HG03097 (cell line): ENCODE data around the gene HLA-DRA.
A peak's percentile ranks its signal among the peaks of the same experiment; 100 is the strongest.
"Not testable (repeated sequence)": the region's sequence is repeated elsewhere in the genome, so short reads cannot be mapped to it uniquely, and the experiment has no call there.

Source experiments
- ATAC-seq: cut with Tn5 transposase; IDR thresholded peaks from one replicate; pipeline ENCODE4 v1.9.1; 2021; ENCODE audit not compliant: unreplicated experiment, low FRiP score

HLA-DRA gene

GRCh38 chr6:32430179-32430578 lies 9.5 kb upstream of the HLA-DRA start:
- no peak for ATAC-seq

GRCh38 chr6:32431142-32431541 lies 8.5 kb upstream of the HLA-DRA start:
- ATAC-seq, result no peak

- no peak for ATAC-seq
Observed at GRCh38 chr6:32432050-32432450, 7.6 kb upstream of the HLA-DRA start.

GRCh38 chr6:32433950-32434349 lies 5.7 kb upstream of the HLA-DRA start:
- ATAC-seq, result not testable (repeated sequence)

GRCh38 chr6:32436186-32436585 lies 3.5 kb upstream of the HLA-DRA start:
- ATAC-seq, result no peak

GRCh38 chr6:32436995-32437836 lies 2.5 kb upstream of the HLA-DRA start:
- peak; percentile 60 for ATAC-seq

GRCh38 chr6:32439139-32439538 lies 548 bp upstream of the HLA-DRA start:
- ATAC-seq, result no peak

GRCh38 chr6:32442243-32442667 lies 2.6 kb downstream of the HLA-DRA start:
- ATAC-seq, result no peak

DNA sequence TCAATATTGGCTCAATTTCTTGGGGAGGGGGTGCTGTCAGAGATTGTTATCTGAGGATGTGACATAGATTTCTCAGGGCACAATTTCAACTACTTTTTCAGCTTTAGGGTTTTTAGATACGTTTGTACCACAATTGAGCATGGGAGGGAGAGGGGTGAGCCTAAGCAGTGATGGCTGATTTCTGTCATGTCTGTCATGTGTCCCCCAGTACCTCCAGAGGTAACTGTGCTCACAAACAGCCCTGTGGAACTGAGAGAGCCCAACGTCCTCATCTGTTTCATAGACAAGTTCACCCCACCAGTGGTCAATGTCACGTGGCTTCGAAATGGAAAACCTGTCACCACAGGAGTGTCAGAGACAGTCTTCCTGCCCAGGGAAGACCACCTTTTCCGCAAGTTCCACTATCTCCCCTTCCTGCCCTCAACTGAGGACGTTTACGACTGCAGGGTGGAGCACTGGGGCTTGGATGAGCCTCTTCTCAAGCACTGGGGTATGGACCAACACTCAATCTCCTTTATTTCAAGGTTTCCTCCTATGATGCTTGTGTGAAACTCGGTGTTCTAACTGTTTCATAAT lies 3.4 kb downstream of the HLA-DRA start:
- ATAC-seq, result no peak

DNA sequence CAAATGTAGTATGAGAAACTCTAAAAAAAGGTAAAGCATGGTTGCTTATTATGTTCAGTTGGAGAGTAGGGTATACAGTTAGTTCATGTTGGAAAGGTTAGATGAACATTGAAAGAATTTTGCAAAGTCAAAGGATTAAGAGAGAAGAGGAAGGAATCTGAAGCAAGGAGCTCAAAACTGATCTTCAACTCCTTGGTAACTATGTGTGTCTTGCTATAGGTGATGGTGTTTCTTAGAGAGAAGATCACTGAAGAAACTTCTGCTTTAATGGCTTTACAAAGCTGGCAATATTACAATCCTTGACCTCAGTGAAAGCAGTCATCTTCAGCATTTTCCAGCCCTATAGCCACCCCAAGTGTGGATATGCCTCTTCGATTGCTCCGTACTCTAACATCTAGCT lies 4.7 kb downstream of the HLA-DRA start:
- ATAC-seq, result no peak

DNA sequence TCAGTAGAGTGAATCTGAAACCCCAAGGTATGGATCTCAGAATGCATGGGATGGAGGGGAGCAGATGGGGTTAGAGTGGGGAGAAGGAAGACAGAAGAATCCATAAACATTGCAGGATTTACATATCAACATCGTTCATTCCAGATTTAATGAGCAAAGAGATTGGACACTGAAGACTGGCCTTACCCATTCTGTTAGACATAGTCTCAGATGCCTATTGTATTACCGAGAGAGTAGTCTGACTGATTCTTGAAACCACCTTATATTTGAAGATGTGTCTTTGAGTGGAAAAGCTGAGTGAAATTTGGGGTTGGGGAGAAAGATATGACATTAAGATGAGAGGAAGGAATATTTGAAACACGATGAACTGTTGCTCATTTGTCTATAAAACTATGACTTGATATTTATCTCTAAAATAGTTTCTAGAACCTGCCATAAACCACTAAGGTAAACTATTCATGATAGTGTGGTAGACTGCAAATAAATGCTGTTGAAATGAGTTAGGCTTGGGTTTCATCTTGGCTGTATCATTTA lies 5.7 kb downstream of the HLA-DRA start:
- ATAC-seq, result no peak

- no peak for ATAC-seq
Observed at GRCh38 chr6:32447932-32448331, 8.2 kb downstream of the HLA-DRA start.

DNA sequence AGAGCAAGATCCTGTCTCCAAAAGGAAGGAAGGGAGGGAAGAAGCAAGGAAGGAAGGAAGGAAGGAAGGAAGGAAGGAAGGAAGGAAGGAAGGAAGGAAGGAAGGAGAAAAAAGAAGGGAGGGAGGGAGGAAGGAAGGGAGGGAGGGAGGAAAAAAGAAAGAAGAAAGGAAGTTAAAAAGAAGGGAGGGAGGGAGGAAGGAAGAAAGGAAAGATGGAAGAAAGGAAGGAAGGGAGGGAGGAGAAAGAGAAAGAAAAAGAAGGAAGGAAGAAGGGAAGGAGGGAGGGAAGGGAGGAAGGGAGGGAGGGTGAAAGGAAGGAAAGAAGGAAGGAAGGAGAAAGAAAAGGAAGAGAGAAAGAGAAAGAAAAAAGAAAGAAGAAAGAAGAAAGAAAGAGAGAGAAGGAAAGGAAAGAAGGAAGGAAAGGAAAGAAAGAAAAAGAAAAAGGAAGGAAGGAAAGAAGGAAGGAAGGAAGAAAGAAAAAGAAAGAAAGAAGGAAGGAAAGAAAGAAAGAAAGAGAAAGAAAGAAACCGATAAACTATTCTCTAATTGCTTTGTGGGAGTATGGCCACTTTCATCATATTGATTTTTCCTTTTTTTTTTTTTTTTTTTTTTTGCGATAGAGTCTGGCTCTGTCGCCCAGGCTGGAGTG lies 9.5 kb downstream of the HLA-DRA start:
- no peak for ATAC-seq

DNA sequence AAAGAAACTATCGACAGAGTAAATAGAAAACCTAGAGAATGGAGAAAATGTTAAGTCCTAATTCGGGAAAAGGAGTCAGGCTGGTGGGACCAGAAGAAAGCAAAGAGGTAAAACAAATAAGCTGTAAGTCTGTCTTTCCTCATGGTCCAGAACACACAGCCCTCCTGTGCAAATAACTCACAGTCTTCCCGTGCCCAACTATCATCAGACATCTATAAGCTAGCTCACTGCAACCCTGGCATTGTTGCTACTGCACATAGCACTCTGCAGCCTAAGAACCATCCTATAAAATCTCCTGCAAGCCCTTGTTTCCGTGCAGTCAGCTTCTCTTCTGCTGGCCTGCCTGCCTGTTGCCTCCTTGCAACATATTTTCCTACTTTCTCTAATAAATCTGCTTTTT lies 17.4 kb downstream of the HLA-DRA start:
- no peak for ATAC-seq

DNA sequence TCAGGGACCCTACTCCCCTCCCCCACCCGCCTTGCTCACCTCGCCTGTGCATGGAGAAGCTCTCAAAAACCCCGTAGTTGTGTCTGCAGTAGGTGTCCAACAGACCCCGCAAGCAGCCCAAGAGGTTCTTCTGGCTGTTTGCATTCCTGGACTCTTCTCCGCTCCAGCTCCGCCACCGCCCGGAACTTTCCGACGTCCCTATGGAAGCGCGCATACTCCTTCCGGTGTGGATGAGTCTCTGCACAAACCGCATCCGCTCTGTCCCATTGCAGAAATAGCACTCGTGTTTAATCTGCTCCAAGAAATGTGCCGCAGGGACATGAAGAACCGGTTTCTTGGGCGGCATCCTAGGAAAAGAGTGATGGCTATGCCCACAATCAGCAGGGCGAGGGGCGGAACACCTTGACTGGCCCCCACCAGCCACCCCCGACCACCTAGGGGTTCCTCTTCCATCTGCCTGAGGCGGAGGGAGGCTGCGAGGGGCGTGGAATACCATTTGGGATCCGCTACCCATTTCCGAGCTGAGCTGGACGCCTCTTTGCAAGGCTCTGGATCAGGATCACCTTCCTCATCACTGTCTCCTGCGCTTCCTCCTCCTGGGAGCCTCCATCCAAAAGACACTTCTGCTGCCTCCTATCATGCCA lies 20.2 kb downstream of the HLA-DRA start:
- ATAC-seq, result no peak

DNA sequence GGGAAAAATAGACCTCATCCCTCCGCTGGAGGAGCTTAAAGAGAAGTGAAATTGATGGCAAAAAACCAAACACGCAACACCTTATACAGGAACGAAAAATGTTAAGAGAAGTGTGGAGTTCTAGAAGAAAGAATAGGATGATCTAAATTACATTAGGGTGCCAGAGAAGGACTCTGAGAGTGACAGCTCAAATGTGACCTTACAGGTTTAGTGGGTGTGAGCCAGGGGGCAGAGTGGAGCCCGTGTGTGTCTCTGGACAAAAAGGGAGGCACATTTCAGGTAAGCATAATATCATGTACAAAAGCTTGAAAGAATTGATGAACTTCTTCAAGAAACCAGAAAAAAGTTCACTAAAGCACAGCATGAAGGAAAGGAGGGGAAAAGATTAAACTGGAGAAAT lies 20.8 kb downstream of the HLA-DRA start:
- no peak for ATAC-seq

- no peak for ATAC-seq
Observed at GRCh38 chr6:32461493-32461892, 21.8 kb downstream of the HLA-DRA start.

- ATAC-seq, result peak; percentile 80
Observed at GRCh38 chr6:32462609-32463008, 22.9 kb downstream of the HLA-DRA start.

- ATAC-seq, result not testable (repeated sequence)
Observed at GRCh38 chr6:32467743-32468503, 28.2 kb downstream of the HLA-DRA start.

DNA sequence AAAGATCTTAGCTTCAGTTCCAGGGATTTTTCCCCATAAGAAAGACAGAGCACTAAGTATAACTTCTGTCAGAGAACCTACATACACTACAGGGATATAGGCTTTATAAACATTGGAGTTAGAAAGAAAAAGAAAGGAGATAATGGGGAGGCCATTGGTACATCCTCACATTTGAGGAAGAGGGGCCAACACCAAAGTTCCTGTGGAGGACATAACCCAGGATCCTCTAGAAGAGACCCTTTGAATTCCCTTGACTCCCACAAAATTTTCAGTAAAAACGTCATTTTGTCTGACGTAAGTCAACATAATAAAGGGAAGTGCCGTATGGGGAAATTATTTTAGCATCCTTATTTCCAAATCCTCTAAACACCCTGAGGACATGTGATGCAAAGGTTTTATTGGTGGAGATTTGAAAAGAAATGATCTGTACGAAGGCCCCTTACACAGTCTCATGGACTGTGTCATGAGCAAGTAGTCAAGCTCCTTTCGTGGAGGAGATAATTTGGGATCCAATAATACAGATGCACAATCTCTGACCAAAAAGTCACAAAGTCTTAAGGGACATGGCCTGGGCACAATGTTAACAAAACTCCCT lies 33.2 kb downstream of the HLA-DRA start:
- no peak for ATAC-seq
